ACC112 (cell line): ENCODE results near the gene HS3ST1.

Source experiments
- H2AFZ ChIP-seq: fragments of 200-600 bp; sonication (generic); one replicate; pipeline ENCODE4 v1.6.0; 2017; ENCODE audit warnings: antibody characterized with exemption, low read length; ENCODE audit not compliant: unreplicated experiment
- H3K27ac ChIP-seq: fragments of 200-600 bp; sonication (generic); 2 replicates; pipeline ENCODE4 v1.5.1; 2014; ENCODE audit warnings: low read depth, mild to moderate bottlenecking, antibody characterized with exemption, low read length, moderate library complexity
- H3K27me3 ChIP-seq: fragments of 200-600 bp; sonication (generic); 2 replicates; pipeline ENCODE4 v1.6.1; 2014; ENCODE audit warnings: mild to moderate bottlenecking, antibody characterized with exemption, low read length, moderate library complexity, mixed read lengths; ENCODE audit not compliant: insufficient read depth
- H3K36me3 ChIP-seq: fragments of 200-600 bp; sonication (generic); 2 replicates; pipeline ENCODE4 v1.6.1; 2016; ENCODE audit warnings: mild to moderate bottlenecking, antibody characterized with exemption, low read length, moderate library complexity, mixed read lengths; ENCODE audit not compliant: insufficient read depth
- H3K4me1 ChIP-seq: fragments of 200-600 bp; sonication (generic); one replicate; pipeline ENCODE4 v1.6.1; 2016; ENCODE audit warnings: low read length, mixed read lengths; ENCODE audit not compliant: insufficient read depth, unreplicated experiment, control insufficient read depth
- H3K4me3 ChIP-seq: fragments of 200-600 bp; sonication (generic); 2 replicates; pipeline ENCODE4 v1.5.1; 2014; ENCODE audit warnings: mild to moderate bottlenecking, low read depth, low read length
- H3K79me2 ChIP-seq: fragments of 200-600 bp; sonication (generic); one replicate; pipeline ENCODE4 v1.6.0; 2016; ENCODE audit warnings: low read length; ENCODE audit not compliant: control insufficient read depth, unreplicated experiment, insufficient read depth

HS3ST1 gene

GRCh38 chr4:11463707-11464106 lies 35.0 kb upstream of the HS3ST1 start:
- H3K4me3 ChIP-seq = no peak overlapping the region
- no peaks in the 10 kb centered on the region for H3K79me2 ChIP-seq

GRCh38 chr4:11456401-11456800 lies 27.7 kb upstream of the HS3ST1 start:
- H3K4me1 ChIP-seq = no peaks in the 10 kb centered on the region
- no peak overlapping the region for H3K4me3 ChIP-seq
- peaks cover 3% of the 10 kb centered on the region; the same call in 1 of the 2 replicates for H3K27me3 ChIP-seq
- H3K27ac ChIP-seq = no peak overlapping the region
- H2AFZ ChIP-seq = no peak overlapping the region
- H3K79me2 ChIP-seq = no peaks in the 10 kb centered on the region
- no peaks in the 10 kb centered on the region for H3K36me3 ChIP-seq

More at GRCh38 chr4:11463707-11464106, 35.0 kb upstream of the HS3ST1 start:
- no peaks in the 10 kb centered on the region for H3K36me3 ChIP-seq
- H3K27ac ChIP-seq = no peak overlapping the region
- no peak overlapping the region for H2AFZ ChIP-seq
- H3K4me1 ChIP-seq = no peaks in the 10 kb centered on the region
- H3K27me3 ChIP-seq = no peaks in the 10 kb centered on the region

GRCh38 chr4:11455201-11455835 lies 26.6 kb upstream of the HS3ST1 start:
- Histone ChIP-seq H3K36me3 (no peaks in the 10 kb centered on the region), H3K27ac (no peak overlapping the region), H3K4me1 (no peaks in the 10 kb centered on the region), H2AFZ (no peak overlapping the region), H3K4me3 (no peak overlapping the region), H3K79me2 (no peaks in the 10 kb centered on the region), H3K27me3 (peaks cover 7% of the 10 kb centered on the region; the same call in 1 of the 2 replicates)

GRCh38 chr4:11451716-11452115 lies 23.0 kb upstream of the HS3ST1 start:
- Histone ChIP-seq H3K4me1 (no peaks in the 10 kb centered on the region), H3K27ac (no peak overlapping the region), H3K27me3 (peaks cover 10% of the 10 kb centered on the region; the same call in 1 of the 2 replicates), H2AFZ (no peak overlapping the region), H3K4me3 (no peak overlapping the region), H3K79me2 (no peaks in the 10 kb centered on the region), H3K36me3 (no peaks in the 10 kb centered on the region)

GRCh38 chr4:11446155-11446811 lies 17.6 kb upstream of the HS3ST1 start:
- Histone ChIP-seq H2AFZ (no peak overlapping the region), H3K27me3 (peaks cover 10% of the 10 kb centered on the region; the same call in 1 of the 2 replicates), H3K79me2 (no peaks in the 10 kb centered on the region)

GRCh38 chr4:11441194-11441556 lies 12.5 kb upstream of the HS3ST1 start:
- no peak overlapping the region for H2AFZ ChIP-seq
- H3K27me3 ChIP-seq = no peaks in the 10 kb centered on the region
- no peaks in the 10 kb centered on the region for H3K36me3 ChIP-seq
- no peak overlapping the region for H3K27ac ChIP-seq
- no peaks in the 10 kb centered on the region for H3K4me1 ChIP-seq
- H3K4me3 ChIP-seq = no peak overlapping the region
- H3K79me2 ChIP-seq = no peaks in the 10 kb centered on the region

More at GRCh38 chr4:11446155-11446811, 17.6 kb upstream of the HS3ST1 start:
- Histone ChIP-seq H3K27ac (no peak overlapping the region), H3K4me3 (no peak overlapping the region), H3K4me1 (no peaks in the 10 kb centered on the region), H3K36me3 (no peaks in the 10 kb centered on the region)

- no peak overlapping the region for H2AFZ ChIP-seq
- no peaks in the 10 kb centered on the region for H3K79me2 ChIP-seq
- H3K27me3 ChIP-seq = no peaks in the 10 kb centered on the region
- no peak overlapping the region for H3K27ac ChIP-seq
- no peak overlapping the region for H3K4me3 ChIP-seq
- H3K36me3 ChIP-seq = no peaks in the 10 kb centered on the region
- no peaks in the 10 kb centered on the region for H3K4me1 ChIP-seq
These were observed 11.9 kb upstream of the HS3ST1 start for GRCh38 chr4:11440481-11441193.

GRCh38 chr4:11439836-11440235 lies 11.1 kb upstream of the HS3ST1 start:
- Histone ChIP-seq H3K27me3 (no peaks in the 10 kb centered on the region), H3K27ac (no peak overlapping the region), H3K4me3 (no peak overlapping the region), H3K4me1 (no peaks in the 10 kb centered on the region), H3K36me3 (no peaks in the 10 kb centered on the region), H3K79me2 (no peaks in the 10 kb centered on the region), H2AFZ (no peak overlapping the region)

GRCh38 chr4:11438647-11439046 lies 10.0 kb upstream of the HS3ST1 start:
- Histone ChIP-seq H3K27ac (no peak overlapping the region), H2AFZ (no peak overlapping the region), H3K4me3 (no peak overlapping the region), H3K79me2 (no peaks in the 10 kb centered on the region), H3K4me1 (no peaks in the 10 kb centered on the region), H3K27me3 (no peaks in the 10 kb centered on the region), H3K36me3 (no peaks in the 10 kb centered on the region)

GRCh38 chr4:11436673-11437072 lies 8.0 kb upstream of the HS3ST1 start:
- Histone ChIP-seq H2AFZ (no peak overlapping the region), H3K4me3 (no peak overlapping the region), H3K27me3 (peaks cover 9% of the 10 kb centered on the region; the same call in 1 of the 2 replicates), H3K4me1 (no peaks in the 10 kb centered on the region), H3K27ac (no peak overlapping the region), H3K36me3 (no peaks in the 10 kb centered on the region), H3K79me2 (no peaks in the 10 kb centered on the region)
